HG02763 (cell line): ENCODE measurements around the gene FAM177A1.
"Not testable (repeated sequence)": the region's sequence is repeated elsewhere in the genome, so short reads cannot be mapped to it uniquely, and the experiment has no call there.

Experiments used
- ATAC-seq: cut with Tn5 transposase; IDR thresholded peaks from one replicate; pipeline ENCODE4 v1.9.1; 2021; ENCODE audit warnings: mild to moderate bottlenecking, moderate library complexity; ENCODE audit not compliant: unreplicated experiment

FAM177A1 gene

DNA sequence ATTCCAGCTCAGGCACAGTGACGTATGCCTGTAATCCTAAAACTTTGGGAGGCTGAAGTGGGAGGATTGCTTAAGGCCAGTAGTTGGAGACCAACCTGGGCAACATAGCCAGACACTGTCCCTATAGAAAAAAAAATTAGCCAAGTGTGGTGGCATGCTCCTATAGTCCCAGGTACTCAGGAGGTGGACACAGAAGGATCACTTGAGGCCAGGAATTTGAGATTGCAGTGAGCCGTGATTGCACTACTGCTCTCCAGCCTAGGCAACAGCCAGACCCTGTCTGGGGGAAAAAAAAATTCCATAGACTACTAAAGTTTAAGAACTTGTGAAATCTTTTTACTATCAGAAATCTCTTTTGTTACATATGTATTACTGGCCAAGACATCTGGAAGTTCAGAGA lies 6.6 kb downstream of the FAM177A1 start:
- ATAC-seq, result no peak

DNA sequence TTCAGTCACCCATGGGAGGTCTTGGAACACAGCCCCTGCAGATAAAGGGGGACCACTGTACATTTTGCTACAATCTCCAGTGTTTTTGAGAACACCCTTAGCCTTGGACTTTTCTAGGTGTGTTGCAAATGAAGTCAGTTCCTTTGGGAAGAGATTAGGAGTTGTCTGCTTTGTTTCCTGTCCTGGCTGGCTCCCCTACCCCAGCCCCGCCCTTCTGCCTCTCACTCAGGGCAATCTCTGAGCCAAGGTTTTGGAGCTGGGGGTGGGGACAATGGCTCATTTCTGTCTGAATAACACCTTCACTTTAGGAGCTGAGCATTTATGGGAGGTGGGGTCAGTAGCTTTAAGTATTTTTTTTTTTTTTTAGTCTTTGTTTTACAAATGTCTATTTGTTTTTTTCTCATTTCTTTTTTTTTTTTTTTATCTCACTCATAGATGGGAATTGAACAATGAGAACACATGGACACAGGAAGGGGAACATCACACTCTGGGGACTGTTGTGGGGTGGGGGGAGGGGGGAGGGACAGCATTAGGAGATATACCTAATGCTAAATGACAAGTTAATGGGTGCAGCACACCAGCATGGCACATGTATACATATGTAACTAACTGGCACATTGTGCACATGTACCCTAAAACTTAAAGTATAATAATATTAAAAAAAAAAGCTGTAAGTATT lies 15.2 kb downstream of the FAM177A1 start:
- ATAC-seq, result not testable (repeated sequence)

DNA sequence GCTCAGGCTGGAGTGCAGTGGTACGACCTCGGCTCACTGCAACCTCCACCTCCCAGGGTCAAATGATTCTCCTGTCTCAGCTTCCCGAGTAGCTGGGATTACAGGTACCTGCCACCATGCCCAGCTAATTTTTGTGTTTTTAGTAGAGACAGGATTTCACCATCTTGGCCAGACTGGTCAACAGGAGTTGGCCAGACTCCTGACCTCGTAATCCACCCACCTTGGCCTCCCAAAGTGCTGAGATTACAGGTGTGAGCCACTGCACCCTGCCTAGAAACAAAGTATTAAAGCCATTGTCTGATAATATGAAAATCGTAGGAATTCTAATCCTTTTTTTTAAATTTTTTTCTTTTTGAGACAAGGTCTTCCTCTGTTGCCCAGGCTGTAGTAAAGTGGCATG lies 19.7 kb downstream of the FAM177A1 start:
- ATAC-seq, result not testable (repeated sequence)

- no peak for ATAC-seq
Observed at GRCh38 chr14:35068238-35069012, 22.4 kb downstream of the FAM177A1 start.

DNA sequence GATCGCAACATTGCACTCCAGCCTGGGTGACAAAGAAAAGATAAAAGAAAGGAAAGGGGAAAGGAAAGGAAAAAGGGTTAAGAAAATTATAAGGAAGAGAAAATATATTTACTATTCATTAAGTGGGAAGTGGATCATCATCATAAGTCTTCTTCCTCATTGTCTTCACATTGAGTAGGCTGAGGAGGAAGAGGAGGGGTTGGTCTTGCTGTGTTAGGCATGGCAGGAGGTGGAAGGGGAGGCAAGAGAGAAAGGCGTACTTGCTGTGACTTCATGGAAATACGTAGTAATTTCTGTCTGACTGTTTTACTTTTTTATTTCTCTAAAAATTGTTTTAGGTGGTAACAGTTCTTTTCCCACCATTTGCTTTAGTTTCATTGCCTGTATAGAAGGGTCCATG lies 26.2 kb downstream of the FAM177A1 start:
- ATAC-seq, result no peak

DNA sequence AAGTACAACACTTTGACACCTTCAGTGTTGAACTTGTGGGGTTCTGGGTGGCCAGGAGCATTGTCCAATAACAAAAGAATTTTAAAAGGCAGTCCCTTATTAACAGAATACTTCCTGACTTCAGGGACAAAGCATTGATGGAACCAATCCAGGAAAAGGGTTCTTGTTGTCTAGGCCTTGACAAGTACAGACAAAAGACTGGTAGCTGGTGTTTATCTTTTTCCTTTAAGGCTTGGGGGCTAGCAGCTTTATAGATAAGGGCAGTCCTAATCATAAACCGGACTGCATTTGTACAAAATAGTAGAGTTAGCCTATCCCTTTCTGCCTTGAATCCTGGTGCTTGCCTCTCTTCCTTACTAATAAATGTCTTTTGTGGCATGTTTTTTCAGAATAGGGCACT lies 27.4 kb downstream of the FAM177A1 start:
- ATAC-seq, result no peak

DNA sequence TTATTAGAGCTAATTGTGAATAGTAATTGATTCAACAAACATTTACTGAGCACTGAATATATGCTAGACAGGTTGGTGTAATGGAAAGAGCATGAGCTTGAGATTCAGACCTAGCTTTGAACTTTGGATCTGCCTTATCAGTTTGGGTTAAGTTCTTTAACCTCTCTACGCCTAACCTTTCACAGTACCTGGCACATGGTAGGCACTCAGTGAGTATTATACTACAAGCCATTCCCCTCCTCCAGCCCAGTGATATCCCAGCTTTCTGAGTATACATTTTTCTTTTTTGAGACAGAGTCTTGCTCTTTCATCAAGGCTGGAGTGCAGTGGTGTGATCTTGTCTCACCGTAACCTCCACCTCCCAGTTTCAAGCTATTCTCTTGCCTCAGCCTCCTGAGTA lies 32.0 kb downstream of the FAM177A1 start:
- ATAC-seq, result no peak

- ATAC-seq, result no peak
Observed at GRCh38 chr14:35079742-35080141, 33.7 kb downstream of the FAM177A1 start.

GRCh38 chr14:35083530-35084150 lies 37.6 kb downstream of the FAM177A1 start:
- ATAC-seq, result no peak

GRCh38 chr14:35085441-35085840 lies 39.4 kb downstream of the FAM177A1 start:
- no peak for ATAC-seq

DNA sequence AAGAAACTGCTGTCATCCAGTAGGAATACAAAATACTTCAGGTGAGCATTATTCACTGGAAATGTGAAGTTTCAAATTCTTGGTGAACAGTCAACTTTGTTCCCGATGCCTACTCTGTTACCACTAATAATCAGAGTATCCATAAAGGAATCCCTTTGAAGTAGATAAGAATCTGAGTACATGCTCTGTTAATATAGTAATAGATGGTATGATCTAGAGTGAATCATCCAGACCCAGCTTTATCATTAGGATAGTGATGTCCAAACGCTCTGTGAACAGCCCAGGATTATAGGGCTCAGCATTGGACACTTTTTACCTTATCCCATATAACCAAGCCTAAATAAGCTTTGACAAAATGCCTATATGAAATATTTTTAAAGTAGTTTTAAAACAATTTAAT lies 42.4 kb downstream of the FAM177A1 start:
- no peak for ATAC-seq

DNA sequence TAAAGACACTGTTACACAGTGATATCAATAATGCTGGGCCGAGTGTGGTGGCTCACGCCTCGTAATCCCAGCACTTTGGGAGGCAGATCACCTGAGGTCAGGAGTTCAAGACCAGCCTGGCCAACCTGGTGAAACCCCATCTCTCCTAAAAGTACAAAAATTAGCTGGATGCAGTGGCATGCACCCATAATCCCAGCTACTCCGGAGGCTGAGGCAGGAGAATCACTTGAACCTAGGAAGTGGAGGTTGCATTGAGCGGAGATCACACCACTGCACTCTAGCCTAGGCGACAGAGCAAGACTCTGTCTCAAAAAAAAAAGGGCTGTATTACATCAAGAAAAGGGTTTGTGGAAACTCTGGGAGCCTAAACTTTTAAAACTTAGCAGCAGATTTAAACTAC lies 48.6 kb downstream of the FAM177A1 start:
- ATAC-seq, result not testable (repeated sequence)

DNA sequence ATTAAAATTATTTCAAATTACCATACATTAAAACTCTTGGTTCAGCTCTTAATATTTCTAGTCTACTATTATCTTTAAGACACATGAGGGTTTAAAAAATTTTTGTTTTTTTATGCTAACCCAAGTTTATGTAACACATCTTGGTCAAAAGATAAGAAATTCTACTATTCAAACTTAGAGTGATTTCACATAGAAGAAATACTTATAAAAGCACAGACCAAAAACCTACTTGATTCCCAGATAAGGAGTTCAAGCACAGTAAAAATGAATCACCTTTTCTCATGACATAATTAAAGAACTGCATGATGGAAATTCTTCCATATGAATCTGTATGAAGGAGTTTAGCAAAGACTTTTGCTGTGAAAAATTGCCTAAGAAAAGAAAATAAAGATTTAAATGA lies 61.8 kb downstream of the FAM177A1 start:
- ATAC-seq, result no peak

- ATAC-seq, result no peak
Observed at GRCh38 chr14:35112641-35113040, 66.6 kb downstream of the FAM177A1 start.

DNA sequence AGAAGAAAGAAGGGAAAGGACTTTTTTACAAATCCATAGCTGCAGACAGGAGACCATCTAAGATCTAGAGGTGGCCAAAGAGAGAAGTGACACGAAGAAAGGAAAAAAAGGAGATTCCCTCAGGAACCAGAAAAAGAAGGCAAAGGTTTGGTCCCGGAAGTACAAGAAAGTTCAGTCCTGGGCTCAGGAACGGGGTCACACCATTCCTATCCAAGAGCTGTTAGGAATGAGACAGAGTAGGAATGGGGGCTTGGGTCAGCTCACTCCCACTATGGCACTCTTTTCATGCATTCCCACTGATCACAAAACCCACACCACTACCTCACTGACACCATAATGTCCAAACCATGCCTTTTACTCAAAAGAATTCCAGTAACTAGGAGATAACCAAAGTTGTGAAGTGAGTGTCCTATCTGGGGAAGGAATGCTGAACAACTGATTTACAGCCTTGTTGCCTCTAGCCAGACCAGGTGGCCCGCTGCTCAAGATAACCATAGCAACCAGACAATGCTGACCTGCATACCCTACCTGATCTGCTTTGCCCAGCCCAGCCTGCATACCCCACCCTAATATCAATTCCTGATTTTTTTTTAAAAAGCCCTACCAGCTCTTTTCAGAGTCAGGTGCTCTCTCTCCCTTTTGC lies 67.4 kb downstream of the FAM177A1 start:
- ATAC-seq, result no peak

- no peak for ATAC-seq
Observed at GRCh38 chr14:35114036-35114435, 68.0 kb downstream of the FAM177A1 start.

DNA sequence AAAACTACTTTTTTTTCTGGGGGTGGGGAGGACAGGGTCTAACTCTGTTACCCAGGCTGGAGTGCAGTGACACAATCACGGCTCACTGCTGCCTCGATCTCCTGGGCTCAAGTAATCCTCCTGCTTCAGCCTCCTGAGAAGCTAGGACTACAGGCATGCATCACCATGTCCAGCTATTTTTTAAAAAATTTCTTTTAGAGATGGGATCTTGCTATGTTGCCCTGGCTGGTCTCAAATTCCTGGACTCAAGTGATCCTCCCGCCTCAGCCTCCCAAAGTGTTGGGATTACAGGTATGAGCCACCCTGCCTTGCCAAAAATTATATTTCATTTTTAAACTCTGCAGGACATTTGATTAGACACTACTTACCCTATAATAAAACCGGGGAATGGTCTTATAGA lies 70.2 kb downstream of the FAM177A1 start:
- no peak for ATAC-seq

- no peak for ATAC-seq
Observed at GRCh38 chr14:35117112-35117511, 71.0 kb downstream of the FAM177A1 start.

- no peak for ATAC-seq
Observed at GRCh38 chr14:35121026-35121886, 75.2 kb downstream of the FAM177A1 start.

DNA sequence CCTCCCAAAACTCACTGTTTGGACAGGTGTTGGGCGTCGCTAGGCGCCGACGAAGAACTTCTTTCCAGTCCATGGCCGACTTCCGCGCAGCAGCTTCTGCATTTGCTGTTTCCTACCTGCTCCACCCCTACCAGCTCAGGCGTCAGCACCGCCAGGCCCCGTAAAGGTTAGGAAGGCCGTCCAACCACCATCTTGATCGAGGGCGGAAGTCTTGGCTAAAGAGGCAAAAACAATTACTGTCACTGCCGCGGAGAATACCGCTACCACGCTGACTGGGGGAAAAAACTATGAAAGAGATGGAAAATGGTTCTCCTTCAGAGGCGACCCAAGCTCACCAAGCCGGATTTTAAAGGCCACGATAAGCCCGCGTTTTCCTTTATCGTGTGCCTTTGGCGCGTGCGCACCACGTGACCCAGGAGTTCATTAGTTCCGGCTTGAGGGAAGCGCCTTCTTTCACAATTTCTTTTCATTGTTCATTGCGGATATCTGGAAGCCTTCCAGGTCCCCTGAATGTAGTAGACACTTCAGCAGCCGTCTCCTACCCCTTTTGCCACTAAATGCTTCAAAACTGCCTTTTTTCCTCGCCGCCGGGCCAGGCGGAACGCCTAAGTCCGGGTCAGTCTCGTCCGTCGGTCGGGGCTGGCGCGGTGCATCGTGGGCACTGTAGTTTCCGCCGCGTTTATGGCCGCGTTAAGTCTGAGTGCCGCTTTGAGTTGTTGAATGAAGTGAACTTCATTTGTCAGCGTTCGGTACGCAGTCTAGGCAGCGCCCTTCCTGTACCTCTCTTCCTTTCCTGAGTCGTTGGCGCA lies 76.0 kb downstream of the FAM177A1 start, which contains the start of the genes PPP2R3C and PRORP:
Gene PPP2R3C (minus strand): TSS at position 104 of the 809 bp plus-strand sequence. CDS start 31 bp downstream, at position 73.
Gene PRORP (plus strand): TSS at position 666 of the 809 bp plus-strand sequence. CDS start 694 bp downstream, outside the sequence.
- ATAC-seq, result peak; percentile 81
